ENCODE measurements around the gene KCNT2.

DNA sequence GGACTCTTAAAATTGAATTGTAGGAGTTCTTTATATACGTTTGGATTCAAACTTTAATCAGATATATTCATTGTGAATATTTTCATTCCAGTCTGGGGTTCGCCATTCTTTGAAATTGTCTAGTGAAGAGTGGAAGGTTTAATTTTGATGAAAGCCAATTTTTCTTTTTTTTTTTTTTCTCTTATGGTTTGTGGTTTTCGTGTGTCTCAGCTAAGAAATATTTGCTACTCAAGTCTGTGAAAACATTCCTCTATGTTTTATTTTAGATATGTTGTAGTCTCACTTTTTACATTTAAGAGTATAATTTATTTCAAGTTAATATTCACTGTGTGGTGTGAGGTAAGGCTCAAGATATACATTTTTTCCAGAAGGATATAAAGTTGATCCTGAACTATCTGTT, 220.5 kb downstream of the KCNT2 start:
- TF ChIP-seq POLR2A (IDR thresholded peaks at IDR 0.05; ENCODE audit: low read depth, low read length) (no peak), CBFB (IDR thresholded peaks at IDR 0.05; ENCODE audit: low read depth) (no peak), EP300 (IDR thresholded peaks at IDR 0.05; ENCODE audit: borderline replicate concordance in 1 of 2, control insufficient read depth in 1 of 2, low read depth in 2 of 2, low read length in 2 of 2) (no peak), BHLHE40 (IDR thresholded peaks at IDR 0.05; ENCODE audit: borderline replicate concordance in 1 of 2, low read depth in 2 of 2, low read length in 1 of 2) (no peak), RCOR1 (conservative IDR thresholded peaks at IDR 0.05; ENCODE audit: low read depth, low read length) (no peak), JUND (IDR thresholded peaks at IDR 0.05; ENCODE audit: low read depth, low read length) (no peak), CREM (IDR thresholded peaks at IDR 0.05; ENCODE audit: low read depth) (no peak), YY1 (IDR thresholded peaks at IDR 0.05; ENCODE audit: low read depth, low read length) (no peak), CBX5 (IDR thresholded peaks at IDR 0.05; ENCODE audit: low read depth) (no peak)
- TF ChIP-seq, protein P1, sequence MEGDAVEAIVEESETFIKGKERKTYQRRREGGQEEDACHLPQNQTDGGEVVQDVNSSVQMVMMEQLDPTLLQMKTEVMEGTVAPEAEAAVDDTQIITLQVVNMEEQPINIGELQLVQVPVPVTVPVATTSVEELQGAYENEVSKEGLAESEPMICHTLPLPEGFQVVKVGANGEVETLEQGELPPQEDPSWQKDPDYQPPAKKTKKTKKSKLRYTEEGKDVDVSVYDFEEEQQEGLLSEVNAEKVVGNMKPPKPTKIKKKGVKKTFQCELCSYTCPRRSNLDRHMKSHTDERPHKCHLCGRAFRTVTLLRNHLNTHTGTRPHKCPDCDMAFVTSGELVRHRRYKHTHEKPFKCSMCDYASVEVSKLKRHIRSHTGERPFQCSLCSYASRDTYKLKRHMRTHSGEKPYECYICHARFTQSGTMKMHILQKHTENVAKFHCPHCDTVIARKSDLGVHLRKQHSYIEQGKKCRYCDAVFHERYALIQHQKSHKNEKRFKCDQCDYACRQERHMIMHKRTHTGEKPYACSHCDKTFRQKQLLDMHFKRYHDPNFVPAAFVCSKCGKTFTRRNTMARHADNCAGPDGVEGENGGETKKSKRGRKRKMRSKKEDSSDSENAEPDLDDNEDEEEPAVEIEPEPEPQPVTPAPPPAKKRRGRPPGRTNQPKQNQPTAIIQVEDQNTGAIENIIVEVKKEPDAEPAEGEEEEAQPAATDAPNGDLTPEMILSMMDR (IDR thresholded peaks at IDR 0.05 in 2 of 3, conservative IDR thresholded peaks at IDR 0.05 in 1 of 3; ENCODE audit: control insufficient read depth in 2 of 3, extremely low read depth in 1 of 3, insufficient read depth in 1 of 3, low read depth in 3 of 3, low read length in 3 of 3), result no peak
- TF ChIP-seq, protein P2, sequence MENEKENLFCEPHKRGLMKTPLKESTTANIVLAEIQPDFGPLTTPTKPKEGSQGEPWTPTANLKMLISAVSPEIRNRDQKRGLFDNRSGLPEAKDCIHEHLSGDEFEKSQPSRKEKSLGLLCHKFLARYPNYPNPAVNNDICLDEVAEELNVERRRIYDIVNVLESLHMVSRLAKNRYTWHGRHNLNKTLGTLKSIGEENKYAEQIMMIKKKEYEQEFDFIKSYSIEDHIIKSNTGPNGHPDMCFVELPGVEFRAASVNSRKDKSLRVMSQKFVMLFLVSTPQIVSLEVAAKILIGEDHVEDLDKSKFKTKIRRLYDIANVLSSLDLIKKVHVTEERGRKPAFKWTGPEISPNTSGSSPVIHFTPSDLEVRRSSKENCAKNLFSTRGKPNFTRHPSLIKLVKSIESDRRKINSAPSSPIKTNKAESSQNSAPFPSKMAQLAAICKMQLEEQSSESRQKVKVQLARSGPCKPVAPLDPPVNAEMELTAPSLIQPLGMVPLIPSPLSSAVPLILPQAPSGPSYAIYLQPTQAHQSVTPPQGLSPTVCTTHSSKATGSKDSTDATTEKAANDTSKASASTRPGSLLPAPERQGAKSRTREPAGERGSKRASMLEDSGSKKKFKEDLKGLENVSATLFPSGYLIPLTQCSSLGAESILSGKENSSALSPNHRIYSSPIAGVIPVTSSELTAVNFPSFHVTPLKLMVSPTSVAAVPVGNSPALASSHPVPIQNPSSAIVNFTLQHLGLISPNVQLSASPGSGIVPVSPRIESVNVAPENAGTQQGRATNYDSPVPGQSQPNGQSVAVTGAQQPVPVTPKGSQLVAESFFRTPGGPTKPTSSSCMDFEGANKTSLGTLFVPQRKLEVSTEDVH (IDR thresholded peaks at IDR 0.05; ENCODE audit: low read depth, partially characterized antibody), result no peak
- TF ChIP-seq, protein P3, sequence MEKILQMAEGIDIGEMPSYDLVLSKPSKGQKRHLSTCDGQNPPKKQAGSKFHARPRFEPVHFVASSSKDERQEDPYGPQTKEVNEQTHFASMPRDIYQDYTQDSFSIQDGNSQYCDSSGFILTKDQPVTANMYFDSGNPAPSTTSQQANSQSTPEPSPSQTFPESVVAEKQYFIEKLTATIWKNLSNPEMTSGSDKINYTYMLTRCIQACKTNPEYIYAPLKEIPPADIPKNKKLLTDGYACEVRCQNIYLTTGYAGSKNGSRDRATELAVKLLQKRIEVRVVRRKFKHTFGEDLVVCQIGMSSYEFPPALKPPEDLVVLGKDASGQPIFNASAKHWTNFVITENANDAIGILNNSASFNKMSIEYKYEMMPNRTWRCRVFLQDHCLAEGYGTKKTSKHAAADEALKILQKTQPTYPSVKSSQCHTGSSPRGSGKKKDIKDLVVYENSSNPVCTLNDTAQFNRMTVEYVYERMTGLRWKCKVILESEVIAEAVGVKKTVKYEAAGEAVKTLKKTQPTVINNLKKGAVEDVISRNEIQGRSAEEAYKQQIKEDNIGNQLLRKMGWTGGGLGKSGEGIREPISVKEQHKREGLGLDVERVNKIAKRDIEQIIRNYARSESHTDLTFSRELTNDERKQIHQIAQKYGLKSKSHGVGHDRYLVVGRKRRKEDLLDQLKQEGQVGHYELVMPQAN (conservative IDR thresholded peaks at IDR 0.05), result no peak
- TF ChIP-seq, protein P4, sequence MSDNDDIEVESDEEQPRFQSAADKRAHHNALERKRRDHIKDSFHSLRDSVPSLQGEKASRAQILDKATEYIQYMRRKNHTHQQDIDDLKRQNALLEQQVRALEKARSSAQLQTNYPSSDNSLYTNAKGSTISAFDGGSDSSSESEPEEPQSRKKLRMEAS (IDR thresholded peaks at IDR 0.05; ENCODE audit: low read depth, low read length), result no peak

Data from GM12878 (cell line).